ENCODE measurements around the gene BAZ1A. TPM values are rescaled to one million over a fixed set of nuclear protein-coding genes. Genes with fewer than 3 reads are reported as not detected.

The BAZ1A gene
- total and polyA plus RNA-seq, 2 of the 8 experiments (the other 6 are each of a cell fraction or from before 2014, with no cell fraction given), result 8.0 to 23.1 TPM

DNA sequence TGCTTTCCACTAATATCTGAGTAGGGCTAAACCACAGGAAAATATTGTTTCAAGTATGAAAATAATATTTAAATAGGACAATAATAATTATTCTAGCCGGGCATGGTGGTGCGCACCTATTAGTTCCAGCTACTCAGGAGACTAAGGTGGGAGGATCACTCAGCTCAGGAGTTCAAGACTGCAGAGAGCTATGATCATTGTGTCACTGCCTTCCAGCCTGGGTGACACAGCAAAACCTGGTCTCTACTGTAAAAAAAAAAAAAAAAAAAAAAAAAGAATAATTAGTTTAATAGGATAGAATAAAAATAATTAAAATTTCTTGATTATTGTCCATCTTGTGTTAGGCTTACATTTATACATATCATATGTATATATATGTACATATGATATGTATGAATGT, 38.5 kb upstream of the BAZ1A start (continued):
- TF ChIP-seq KDM4A (IDR thresholded peaks at IDR 0.05; ENCODE audit: low read depth, low read length, severe bottlenecking) (no peak), SUZ12 (IDR thresholded peaks at IDR 0.05; ENCODE audit: low read length) (no peak), GTF2F1 (IDR thresholded peaks at IDR 0.05; ENCODE audit: borderline replicate concordance, low read depth, low read length) (no peak), TAF7 (optimal IDR thresholded peaks at IDR 0.05; ENCODE audit: borderline replicate concordance, low read depth, low read length) (no peak), NRF1 (IDR thresholded peaks at IDR 0.05; ENCODE audit: low read depth, low read length) (no peak)
- TF ChIP-seq, protein P1, sequence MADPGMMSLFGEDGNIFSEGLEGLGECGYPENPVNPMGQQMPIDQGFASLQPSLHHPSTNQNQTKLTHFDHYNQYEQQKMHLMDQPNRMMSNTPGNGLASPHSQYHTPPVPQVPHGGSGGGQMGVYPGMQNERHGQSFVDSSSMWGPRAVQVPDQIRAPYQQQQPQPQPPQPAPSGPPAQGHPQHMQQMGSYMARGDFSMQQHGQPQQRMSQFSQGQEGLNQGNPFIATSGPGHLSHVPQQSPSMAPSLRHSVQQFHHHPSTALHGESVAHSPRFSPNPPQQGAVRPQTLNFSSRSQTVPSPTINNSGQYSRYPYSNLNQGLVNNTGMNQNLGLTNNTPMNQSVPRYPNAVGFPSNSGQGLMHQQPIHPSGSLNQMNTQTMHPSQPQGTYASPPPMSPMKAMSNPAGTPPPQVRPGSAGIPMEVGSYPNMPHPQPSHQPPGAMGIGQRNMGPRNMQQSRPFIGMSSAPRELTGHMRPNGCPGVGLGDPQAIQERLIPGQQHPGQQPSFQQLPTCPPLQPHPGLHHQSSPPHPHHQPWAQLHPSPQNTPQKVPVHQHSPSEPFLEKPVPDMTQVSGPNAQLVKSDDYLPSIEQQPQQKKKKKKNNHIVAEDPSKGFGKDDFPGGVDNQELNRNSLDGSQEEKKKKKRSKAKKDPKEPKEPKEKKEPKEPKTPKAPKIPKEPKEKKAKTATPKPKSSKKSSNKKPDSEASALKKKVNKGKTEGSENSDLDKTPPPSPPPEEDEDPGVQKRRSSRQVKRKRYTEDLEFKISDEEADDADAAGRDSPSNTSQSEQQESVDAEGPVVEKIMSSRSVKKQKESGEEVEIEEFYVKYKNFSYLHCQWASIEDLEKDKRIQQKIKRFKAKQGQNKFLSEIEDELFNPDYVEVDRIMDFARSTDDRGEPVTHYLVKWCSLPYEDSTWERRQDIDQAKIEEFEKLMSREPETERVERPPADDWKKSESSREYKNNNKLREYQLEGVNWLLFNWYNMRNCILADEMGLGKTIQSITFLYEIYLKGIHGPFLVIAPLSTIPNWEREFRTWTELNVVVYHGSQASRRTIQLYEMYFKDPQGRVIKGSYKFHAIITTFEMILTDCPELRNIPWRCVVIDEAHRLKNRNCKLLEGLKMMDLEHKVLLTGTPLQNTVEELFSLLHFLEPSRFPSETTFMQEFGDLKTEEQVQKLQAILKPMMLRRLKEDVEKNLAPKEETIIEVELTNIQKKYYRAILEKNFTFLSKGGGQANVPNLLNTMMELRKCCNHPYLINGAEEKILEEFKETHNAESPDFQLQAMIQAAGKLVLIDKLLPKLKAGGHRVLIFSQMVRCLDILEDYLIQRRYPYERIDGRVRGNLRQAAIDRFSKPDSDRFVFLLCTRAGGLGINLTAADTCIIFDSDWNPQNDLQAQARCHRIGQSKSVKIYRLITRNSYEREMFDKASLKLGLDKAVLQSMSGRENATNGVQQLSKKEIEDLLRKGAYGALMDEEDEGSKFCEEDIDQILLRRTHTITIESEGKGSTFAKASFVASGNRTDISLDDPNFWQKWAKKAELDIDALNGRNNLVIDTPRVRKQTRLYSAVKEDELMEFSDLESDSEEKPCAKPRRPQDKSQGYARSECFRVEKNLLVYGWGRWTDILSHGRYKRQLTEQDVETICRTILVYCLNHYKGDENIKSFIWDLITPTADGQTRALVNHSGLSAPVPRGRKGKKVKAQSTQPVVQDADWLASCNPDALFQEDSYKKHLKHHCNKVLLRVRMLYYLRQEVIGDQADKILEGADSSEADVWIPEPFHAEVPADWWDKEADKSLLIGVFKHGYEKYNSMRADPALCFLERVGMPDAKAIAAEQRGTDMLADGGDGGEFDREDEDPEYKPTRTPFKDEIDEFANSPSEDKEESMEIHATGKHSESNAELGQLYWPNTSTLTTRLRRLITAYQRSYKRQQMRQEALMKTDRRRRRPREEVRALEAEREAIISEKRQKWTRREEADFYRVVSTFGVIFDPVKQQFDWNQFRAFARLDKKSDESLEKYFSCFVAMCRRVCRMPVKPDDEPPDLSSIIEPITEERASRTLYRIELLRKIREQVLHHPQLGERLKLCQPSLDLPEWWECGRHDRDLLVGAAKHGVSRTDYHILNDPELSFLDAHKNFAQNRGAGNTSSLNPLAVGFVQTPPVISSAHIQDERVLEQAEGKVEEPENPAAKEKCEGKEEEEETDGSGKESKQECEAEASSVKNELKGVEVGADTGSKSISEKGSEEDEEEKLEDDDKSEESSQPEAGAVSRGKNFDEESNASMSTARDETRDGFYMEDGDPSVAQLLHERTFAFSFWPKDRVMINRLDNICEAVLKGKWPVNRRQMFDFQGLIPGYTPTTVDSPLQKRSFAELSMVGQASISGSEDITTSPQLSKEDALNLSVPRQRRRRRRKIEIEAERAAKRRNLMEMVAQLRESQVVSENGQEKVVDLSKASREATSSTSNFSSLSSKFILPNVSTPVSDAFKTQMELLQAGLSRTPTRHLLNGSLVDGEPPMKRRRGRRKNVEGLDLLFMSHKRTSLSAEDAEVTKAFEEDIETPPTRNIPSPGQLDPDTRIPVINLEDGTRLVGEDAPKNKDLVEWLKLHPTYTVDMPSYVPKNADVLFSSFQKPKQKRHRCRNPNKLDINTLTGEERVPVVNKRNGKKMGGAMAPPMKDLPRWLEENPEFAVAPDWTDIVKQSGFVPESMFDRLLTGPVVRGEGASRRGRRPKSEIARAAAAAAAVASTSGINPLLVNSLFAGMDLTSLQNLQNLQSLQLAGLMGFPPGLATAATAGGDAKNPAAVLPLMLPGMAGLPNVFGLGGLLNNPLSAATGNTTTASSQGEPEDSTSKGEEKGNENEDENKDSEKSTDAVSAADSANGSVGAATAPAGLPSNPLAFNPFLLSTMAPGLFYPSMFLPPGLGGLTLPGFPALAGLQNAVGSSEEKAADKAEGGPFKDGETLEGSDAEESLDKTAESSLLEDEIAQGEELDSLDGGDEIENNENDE (IDR thresholded peaks at IDR 0.05; ENCODE audit: insufficient replicate concordance, low read length), result no peak
